HepG2 (cell line): ENCODE measurements around the gene SLC12A2. TPM values are rescaled to one million over a fixed set of nuclear protein-coding genes. Genes with fewer than 3 reads are reported as not detected.

Experiments used
- ATAC-seq: fragments of 200-7000 bp; cut with Tn5 transposase; 3 replicates; pipeline ENCODE4 v1.9.1; 2020; ENCODE audit warnings: mild to moderate bottlenecking, moderate library complexity
- BruUV-seq: library from RNA; stranded (reverse); fragments of 400-500 nt; replicated peaks from 2 replicates; lab custom pipeline; 2021; lab: Mats Ljungman, UMichigan
- CTCF ChIA-PET: fragments of 300-600 bp; formaldehyde crosslinking; extraction: SDS; loops from one replicate; lab custom pipeline; 2021; ENCODE audit warnings: low total read pairs, inconsistent platforms, low intra/inter-chr PET ratio; lab: Yijun Ruan, JAX
- POLR2A ChIA-PET: fragments of 350-600 bp; sonication (Branson Sonifier 250); formaldehyde crosslinking; loops from one replicate; lab custom pipeline; 2020; ENCODE audit warnings: antibody characterized with exemption, inconsistent platforms; lab: Yijun Ruan, JAX
- DNase-seq: peaks from one replicate; pipeline ENCODE4 v3.0.0-alpha.2; 2015; ENCODE audit warnings: low spot score
- FAIRE-seq: peaks from 3 replicates; lab custom pipeline; 2011; peaks lifted over from hg19 to GRCh38; lab: Jason Lieb, UNC
- H2AFZ ChIP-seq: one replicate; pipeline ENCODE4 v1.6.1; 2011; ENCODE audit warnings: low read length, inconsistent platforms
- H3K27ac ChIP-seq: fragments of 300-600 bp; 3 replicates; pipeline ENCODE4 v1.8.0; 2011; ENCODE audit warnings: mixed run types, mild to moderate bottlenecking, mixed read lengths, low read length, inconsistent platforms; ENCODE audit not compliant: insufficient read depth; ENCODE audit errors: extremely low read length
- H3K27me3 ChIP-seq, 2 experiments: fragments of 200-600 bp in 1 of 2; 2 replicates in 1 of 2; 3 replicates in 1 of 2; pipeline versions ENCODE4 v1.6.0 to v1.8.0; 2011; ENCODE audit warnings: low read length in 2 of 2, mild to moderate bottlenecking in 2 of 2, moderate library complexity in 2 of 2, inconsistent platforms in 1 of 2; ENCODE audit not compliant: insufficient read depth in 2 of 2, control insufficient read depth in 1 of 2
- H3K36me3 ChIP-seq, 2 experiments: fragments of 200-600 bp in 1 of 2; replicated peaks in 1 of 2; 2 replicates in 1 of 2; 3 replicates in 1 of 2; pipeline versions ENCODE4 v1.5.1 to v1.8.0; 2011; ENCODE audit warnings: low read length in 2 of 2, inconsistent platforms in 1 of 2; ENCODE audit not compliant: insufficient read depth in 2 of 2, control insufficient read depth in 1 of 2
- H3K4me1 ChIP-seq: 2 replicates; pipeline ENCODE4 v1.5.1; 2012; ENCODE audit warnings: low read length, inconsistent platforms; ENCODE audit not compliant: insufficient read depth
- H3K4me2 ChIP-seq: 2 replicates; pipeline ENCODE4 v1.6.0; 2011; ENCODE audit warnings: low read depth, low read length, inconsistent platforms
- H3K4me3 ChIP-seq, 3 experiments: fragments of 200-600 bp in 1 of 3; sonication (generic), shearing (Covaris generic) in 1 of 3; replicated peaks in 1 of 3; 2 replicates each; pipeline ENCODE4 v1.5.1; 2011 to 2016; ENCODE audit warnings: low read length in 3 of 3, inconsistent platforms in 2 of 3, low read depth in 2 of 3, mild to moderate bottlenecking in 2 of 3, control low read depth in 1 of 3, mixed read lengths in 1 of 3; ENCODE audit not compliant: insufficient read depth in 1 of 3
- H3K79me2 ChIP-seq: one replicate; pipeline ENCODE4 v1.6.1; 2011; ENCODE audit warnings: low read length, inconsistent platforms; ENCODE audit not compliant: insufficient read depth
- H3K9ac ChIP-seq: 2 replicates; pipeline ENCODE4 v1.6.0; 2011; ENCODE audit warnings: mild to moderate bottlenecking, low read depth, low read length, inconsistent platforms; ENCODE audit not compliant: insufficient read depth
- H3K9me3 ChIP-seq: 2 replicates; pipeline ENCODE4 v1.5.1; 2012; ENCODE audit warnings: mild to moderate bottlenecking, low read length
- H4K20me1 ChIP-seq: 2 replicates; pipeline ENCODE4 v1.6.0; 2011; ENCODE audit warnings: inconsistent platforms, mild to moderate bottlenecking, low read length, moderate library complexity; ENCODE audit not compliant: insufficient read depth
- EEA1 ChIP-seq: sonication (generic); formaldehyde crosslinking; IDR thresholded peaks from 2 replicates; pipeline ENCODE4 v1.5.1; 2020; ENCODE audit warnings: mild to moderate bottlenecking, missing genetic modification reagents, borderline replicate concordance
- ELK4 ChIP-seq: sonication (generic); formaldehyde crosslinking; IDR thresholded peaks from 2 replicates; pipeline ENCODE4 v1.9.0; 2021; ENCODE audit warnings: missing genetic modification reagents, borderline replicate concordance
- GATA4 ChIP-seq: sonication (generic); IDR thresholded peaks from 2 replicates; pipeline ENCODE4 v1.6.1; 2016; ENCODE audit warnings: antibody characterized with exemption, low read depth, borderline replicate concordance
- HNRNPH1 ChIP-seq: fragments of 200-400 bp; formaldehyde crosslinking; optimal IDR thresholded peaks from 2 replicates; pipeline ENCODE3; 2017; ENCODE audit warnings: mild to moderate bottlenecking, low read depth, low read length
- MBD4 ChIP-seq: IDR thresholded peaks from 2 replicates; pipeline ENCODE4 v1.6.1; 2012; ENCODE audit warnings: low read length, inconsistent platforms, borderline replicate concordance
- PAXIP1 ChIP-seq: sonication (generic); formaldehyde crosslinking; conservative IDR thresholded peaks from 2 replicates; pipeline ENCODE4 v1.4.0; 2020; ENCODE audit warnings: mild to moderate bottlenecking, missing genetic modification reagents, moderate library complexity
- POGK ChIP-seq: sonication (generic); formaldehyde crosslinking; conservative IDR thresholded peaks from 2 replicates; pipeline ENCODE4 v1.8.0; 2022; ENCODE audit warnings: mild to moderate bottlenecking, moderate library complexity, missing genetic modification reagents
- POLR2G ChIP-seq: fragments of 200-400 bp; formaldehyde crosslinking; IDR thresholded peaks from 2 replicates; pipeline ENCODE4 v1.6.1; 2018; ENCODE audit warnings: mild to moderate bottlenecking, low read depth, low read length, moderate library complexity
- RCOR2 ChIP-seq: IDR thresholded peaks from 2 replicates; pipeline ENCODE4 v1.6.1; 2016; ENCODE audit warnings: missing biosample characterization, missing genetic modification reagents
- TAF1 ChIP-seq: sonication (generic); formaldehyde crosslinking; IDR thresholded peaks from 2 replicates; pipeline ENCODE4 v1.4.0; 2020; ENCODE audit warnings: missing genetic modification reagents
- TERF1 ChIP-seq: sonication (generic); formaldehyde crosslinking; IDR thresholded peaks from 2 replicates; pipeline ENCODE4 v1.8.0; 2022; ENCODE audit warnings: mild to moderate bottlenecking, missing genetic modification reagents, moderate library complexity
- ZNF260 ChIP-seq: sonication (generic); formaldehyde crosslinking; IDR thresholded peaks from 2 replicates; pipeline ENCODE4 v1.4.0; 2020; ENCODE audit warnings: missing genetic modification reagents, low read depth, mild to moderate bottlenecking, borderline replicate concordance
- ZNF644 ChIP-seq: IDR thresholded peaks from 2 replicates; pipeline ENCODE4 v1.6.1; 2016; ENCODE audit warnings: low read depth
- ZNF678 ChIP-seq: sonication (generic); formaldehyde crosslinking; IDR thresholded peaks from 2 replicates; pipeline ENCODE4 v1.4.0; 2020; ENCODE audit warnings: mild to moderate bottlenecking, missing genetic modification reagents
- WGBS: methylation state at CpG from one replicate; pipeline ENCODE4 v1.1.6; 2017; ENCODE audit warnings: low lambda C conversion rate; 5-methylcytosine and 5-hydroxymethylcytosine counted together
- in situ Hi-C: cut with HindIII; loops from 2 replicates; pipeline ENCODE4 v1.10.0; 2017; ENCODE audit warnings: low pct_unique_long_range_greater_than_20kb; ENCODE audit not compliant: extremely low pct_ligation_motif_present
- intact Hi-C: fragments of 100-400 bp; cut with micrococcal nuclease; formaldehyde crosslinking; loops from one replicate; pipeline ENCODE4 v1.10.0; 2022; ENCODE audit not compliant: unreplicated experiment
- polyA plus RNA-seq, 8 experiments: library from polyadenylated mRNA; depleted of rRNA in 3 of 8; stranded (reverse) in 7 of 8; unstranded in 1 of 8; fragments of >200 nt; fragmentation: Illumina TruSeq in 4 of 8; extraction: Trizol in 4 of 8; gene quantifications; 2 replicates each; pipeline versions ENCODE4 v1.2.1 to v1.2.3, GENCODE V29; 2011 to 2016; ENCODE audit warnings: low read depth in 4 of 8, missing spikeins in 1 of 8, mixed read lengths in 1 of 8; ENCODE audit not compliant: insufficient read depth in 1 of 8
- total RNA-seq, 5 experiments: library from RNA; depleted of rRNA; stranded (reverse); fragments of >200 nt; fragmentation: Illumina TruSeq; extraction: Trizol; gene quantifications; 2 replicates each; pipeline ENCODE4 v1.2.3, GENCODE V29; 2016; ENCODE audit warnings: low read depth in 1 of 5

SLC12A2 gene
- total and polyA plus RNA-seq, 2 of the 13 experiments (the other 11 are each of a cell fraction or from before 2014, with no cell fraction given) = 4.0 to 9.7 TPM

GRCh38 chr5:128158342-128158741 is 74.8 kb downstream of the SLC12A2 start (continued):
- TF ChIP-seq POLR2G (no peak), TAF1 (CRISPR knock-in tag) (no peak), HNRNPH1 (no peak), GATA4 (no peak), MBD4 (no peak), POGK (CRISPR knock-in tag) (no peak), TERF1 (CRISPR knock-in tag) (no peak)

GRCh38 chr5:128163991-128164390 is 80.4 kb downstream of the SLC12A2 start:
- H3K4me2 ChIP-seq = no peak overlapping the region
- BruUV-seq = no TSS peak
- no peaks in the 10 kb centered on the region for H3K9me3 ChIP-seq
- no peak for TF ChIP-seq RCOR2 (CRISPR knock-in tag)
- TF ChIP-seq ZNF260 (CRISPR knock-in tag) = no peak
- no peak for TF ChIP-seq PAXIP1 (CRISPR knock-in tag)
- TF ChIP-seq ZNF644 (CRISPR knock-in tag) = no peak
- no peak for TF ChIP-seq EEA1 (CRISPR knock-in tag)
- no peak for TF ChIP-seq ELK4 (CRISPR knock-in tag)
- TF ChIP-seq ZNF678 (CRISPR knock-in tag) = no peak
- ATAC-seq = no peak
- no peaks in the 10 kb centered on the region for H3K27me3 ChIP-seq
- H3K4me1 ChIP-seq = no peaks in the 10 kb centered on the region
- H3K27ac ChIP-seq = no peak overlapping the region
- in situ Hi-C loops = no loop called here
- WGBS = 54% methylated on average over 2 of the region's 2 CpGs
- no peaks in the 10 kb centered on the region for H3K79me2 ChIP-seq
- no peak for FAIRE-seq
- no peak overlapping the region for H3K4me3 ChIP-seq
- H3K36me3 ChIP-seq = no peaks in the 10 kb centered on the region
- DNase-seq = no peak
- no peaks in the 10 kb centered on the region for H4K20me1 ChIP-seq
- H3K9ac ChIP-seq = no peak overlapping the region
- ChIA-PET POLR2A (no interaction called here), CTCF (no interaction called here)
- intact Hi-C loops = no loop called here
- no peak overlapping the region for H2AFZ ChIP-seq
